Small intestine (tissue), 7 donors: Measurements from ENCODE around the gene TRIM46. TPM values are rescaled to one million over a fixed set of nuclear protein-coding genes. Genes with fewer than 3 reads are reported as not detected.
A peak's percentile ranks its signal among the peaks of the same experiment; 100 is the strongest.
"Not testable (repeated sequence)": the region's sequence is repeated elsewhere in the genome, so short reads cannot be mapped to it uniquely, and the experiment has no call there.

ENCODE experiments used
- DNase-seq, 2 donors: peaks; one replicate each; pipeline versions ENCODE4 v3.0.0 to v3.0.0-alpha.2; 2013
- FAIRE-seq: peaks from 2 replicates; lab custom pipeline; 2012; peaks lifted over from hg19 to GRCh38; lab: Jason Lieb, UNC
- H3K27ac ChIP-seq, 3 donors: one replicate each; pipeline ENCODE4 v1.5.1; 2013; ENCODE audit warnings: low read length in 2 of 3, mild to moderate bottlenecking in 2 of 3, control low read depth in 1 of 3, inconsistent platforms in 1 of 3, low read depth in 1 of 3, moderate library complexity in 1 of 3
- H3K27me3 ChIP-seq, 3 donors: one replicate each; pipeline ENCODE4 v1.6.1; 2013; ENCODE audit warnings: low read length in 3 of 3, inconsistent platforms in 1 of 3; ENCODE audit not compliant: control insufficient read depth in 3 of 3, insufficient read depth in 3 of 3
- H3K36me3 ChIP-seq, 3 donors: one replicate each; pipeline ENCODE4 v1.6.1; 2013; ENCODE audit warnings: low read length in 3 of 3, inconsistent platforms in 1 of 3, low read depth in 1 of 3, mild to moderate bottlenecking in 1 of 3, moderate library complexity in 1 of 3; ENCODE audit not compliant: control insufficient read depth in 3 of 3, insufficient read depth in 2 of 3
- H3K4me1 ChIP-seq, 3 donors: one replicate each; pipeline ENCODE4 v1.6.1; 2013; ENCODE audit warnings: low read length in 2 of 3, inconsistent platforms in 1 of 3, low read depth in 1 of 3, mild to moderate bottlenecking in 1 of 3, moderate library complexity in 1 of 3; ENCODE audit not compliant: control insufficient read depth in 3 of 3, insufficient read depth in 2 of 3
- H3K4me3 ChIP-seq, 3 donors: one replicate each; pipeline ENCODE4 v1.5.1; 2013; ENCODE audit warnings: low read length in 3 of 3, control low read depth in 1 of 3, inconsistent platforms in 1 of 3, low read depth in 1 of 3, mild to moderate bottlenecking in 1 of 3, moderate library complexity in 1 of 3
- H3K9me3 ChIP-seq, 2 donors: one replicate each; pipeline ENCODE4 v1.6.1; 2013; ENCODE audit warnings: low read depth in 1 of 2, low read length in 1 of 2; ENCODE audit not compliant: control insufficient read depth in 2 of 2, insufficient read depth in 1 of 2
- WGBS, 3 donors: extraction: QIAGEN DNeasy Blood & Tissue Kit; methylation state at CpG; one replicate each; pipeline ENCODE4 v1.1.7; 2013; 5-methylcytosine and 5-hydroxymethylcytosine counted together
- polyA plus RNA-seq, 4 donors: library from polyadenylated mRNA; stranded (reverse) in 3 of 4; unstranded in 1 of 4; fragments of 200-250 nt in 3 of 4; fragments of 120-200 nt in 1 of 4; gene quantifications; one replicate each; pipeline versions ENCODE4 v1.2.1 to v1.2.3, GENCODE V29; 2013
- donor health status: healthy with polysubstance abuse.
- donor health status: control.
- donor health status: control.
- donor health status: Bipolar disorder and iron deficiency.
- donor health status: healthy.

Gene TRIM46
- polyA plus RNA-seq, 4 donors: 0.27 to 0.64 (median 0.57) TPM; not detected in 1

DNA sequence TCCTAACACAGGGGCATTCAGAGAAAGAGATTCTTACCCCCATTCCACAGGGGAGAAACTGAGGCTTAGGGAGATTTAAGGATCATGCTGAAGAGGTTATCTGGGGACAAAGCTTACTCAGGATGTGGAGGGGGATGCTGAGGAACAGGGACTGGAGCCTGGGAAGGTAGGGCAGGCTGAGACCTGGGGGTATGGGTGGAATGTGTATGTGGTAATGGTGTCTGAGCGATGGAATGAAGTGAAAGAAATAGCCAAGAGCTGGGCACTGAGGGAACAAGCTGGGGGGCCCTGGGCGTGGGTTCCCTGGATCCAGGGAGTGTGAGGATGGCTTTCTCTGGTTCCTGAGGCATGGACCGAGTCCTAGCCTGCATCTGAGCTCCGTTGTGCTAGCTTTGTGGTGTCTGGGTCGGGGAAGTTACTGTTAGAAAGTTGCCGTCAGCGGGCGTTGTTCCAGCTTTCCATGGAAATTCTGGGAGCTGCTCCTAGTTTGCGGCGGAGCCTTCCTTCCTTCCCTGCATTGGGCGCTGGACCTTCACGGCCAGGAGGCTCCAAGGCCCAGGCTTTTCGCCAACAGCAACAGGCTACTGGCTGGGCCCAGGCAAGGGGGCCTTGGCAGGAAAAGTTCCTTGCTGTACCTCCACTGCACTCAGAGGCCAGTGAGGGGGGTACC lies 37.9 kb downstream of the TRIM46 start:
- DNase-seq, H3K27ac ChIP-seq, FAIRE-seq, H3K9me3 ChIP-seq, H3K27me3 ChIP-seq, H3K4me3 ChIP-seq: not testable (repeated sequence)
- peaks cover 0 to 22% (median 8%) of the 10 kb centered on the region in 3 donors for H3K4me1 ChIP-seq
- WGBS, 3 donors: 78 to 93% (median 87%) methylated on average over 13 of the region's 13 CpGs
- peaks cover 0 to 32% (median 0%) of the 10 kb centered on the region in 3 donors for H3K36me3 ChIP-seq

DNA sequence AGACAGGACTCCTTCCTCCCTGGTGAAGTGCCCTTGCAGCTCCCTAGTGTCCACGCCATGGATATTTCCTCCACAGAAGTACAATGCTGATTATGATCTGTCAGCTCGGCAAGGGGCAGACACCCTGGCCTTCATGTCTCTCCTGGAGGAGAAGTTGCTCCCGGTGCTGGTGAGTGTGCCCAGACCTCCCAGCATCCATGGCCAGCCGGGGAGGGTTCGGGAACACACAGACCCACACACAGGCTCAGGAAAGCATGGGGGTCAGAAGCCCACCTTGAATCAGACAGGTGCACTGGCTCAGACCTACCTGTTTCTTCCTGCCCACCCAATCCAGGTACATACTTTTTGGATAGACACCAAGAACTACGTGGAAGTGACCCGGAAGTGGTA lies 38.4 kb downstream of the TRIM46 start:
- WGBS, 3 donors: 75 to 85% (median 76%) methylated on average over 7 of the region's 7 CpGs
- Histone ChIP-seq H3K4me1 (peaks cover 0 to 20% (median 8%) of the 10 kb centered on the region in 3 donors), H3K36me3 (peaks cover 0 to 34% (median 0%) of the 10 kb centered on the region in 3 donors)
- not testable (repeated sequence) for H3K27me3 ChIP-seq, FAIRE-seq, H3K4me3 ChIP-seq, H3K27ac ChIP-seq, H3K9me3 ChIP-seq, DNase-seq

DNA sequence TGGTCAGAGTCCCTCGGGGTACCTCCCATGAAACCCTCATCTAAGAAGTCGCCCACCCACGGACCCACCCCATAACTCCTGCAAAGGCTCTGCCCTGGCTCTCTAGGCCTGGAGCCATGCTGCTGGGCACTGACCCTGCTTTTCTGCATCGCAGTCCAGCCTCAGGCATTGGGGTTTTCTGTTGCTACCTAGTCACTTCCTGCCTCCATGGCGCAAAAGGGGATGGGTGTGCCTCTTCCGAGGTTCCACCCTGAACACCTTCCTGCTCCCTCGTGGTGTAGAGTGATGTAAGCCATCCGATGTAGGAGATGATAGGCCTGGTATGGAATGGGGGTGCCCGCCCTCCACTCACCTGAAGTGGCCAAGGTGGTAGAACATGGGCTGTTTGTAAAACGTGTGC lies 41.1 kb downstream of the TRIM46 start:
- not testable (repeated sequence) for H3K4me3 ChIP-seq, FAIRE-seq, H3K27me3 ChIP-seq, H3K9me3 ChIP-seq, H3K4me1 ChIP-seq, H3K27ac ChIP-seq, DNase-seq
- peaks cover 0 to 34% (median 0%) of the 10 kb centered on the region in 3 donors for H3K36me3 ChIP-seq
- WGBS, 3 donors: 76 to 84% (median 77%) methylated on average over 3 to 9 of the region's 10 CpGs

DNA sequence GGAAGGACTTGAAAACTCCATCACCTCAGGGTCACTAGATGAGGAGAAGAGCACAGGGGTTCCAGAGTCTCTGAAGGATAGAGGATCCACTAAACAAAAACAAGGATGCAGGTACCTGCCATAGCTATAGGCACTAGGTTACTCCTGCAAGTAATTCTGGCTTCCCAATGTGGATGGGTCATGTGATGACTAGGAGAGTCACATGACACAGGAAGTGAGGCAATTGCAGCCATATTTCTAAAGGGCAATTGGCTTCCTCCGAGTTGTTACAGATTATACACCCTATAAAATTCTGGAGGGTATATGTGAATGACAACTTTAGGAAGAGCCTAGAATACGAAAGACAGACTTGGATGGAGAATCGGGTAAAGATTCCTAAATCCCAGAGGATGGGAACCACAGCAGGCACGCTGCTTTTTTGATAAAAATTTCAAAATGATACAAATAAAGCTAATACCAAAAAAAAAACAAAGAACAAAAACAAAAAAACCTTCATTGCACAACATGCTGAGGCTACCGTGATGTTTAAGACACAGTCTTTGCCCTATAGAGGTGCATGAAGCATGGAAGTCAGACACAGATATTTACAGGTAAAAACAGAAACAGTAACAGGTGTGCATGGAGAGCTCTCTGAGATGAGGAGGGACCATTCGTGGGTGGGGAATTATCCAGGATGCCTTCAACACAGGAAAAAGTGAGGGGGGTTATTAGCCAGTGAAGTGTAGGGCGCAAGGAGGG lies 45.4 kb downstream of the TRIM46 start:
- Histone ChIP-seq H3K36me3 (peaks cover 0 to 21% (median 0%) of the 10 kb centered on the region in 3 donors), H3K4me3 (peak overlapping the region in 1 of 3 donors; percentile 43), H3K4me1 (peaks cover 0 to 7% (median 0%) of the 10 kb centered on the region in 3 donors), H3K27ac (peak overlapping the region in 2 of 3 donors; percentile 51 to 71), H3K27me3 (no peaks in the 10 kb centered on the region), H3K9me3 (no peaks in the 10 kb centered on the region)
- FAIRE-seq (no peak), DNase-seq (peak; percentile 62 to 87)
- WGBS, 3 donors: 45 to 52% (median 48%) methylated on average over 7 of the region's 7 CpGs

DNA sequence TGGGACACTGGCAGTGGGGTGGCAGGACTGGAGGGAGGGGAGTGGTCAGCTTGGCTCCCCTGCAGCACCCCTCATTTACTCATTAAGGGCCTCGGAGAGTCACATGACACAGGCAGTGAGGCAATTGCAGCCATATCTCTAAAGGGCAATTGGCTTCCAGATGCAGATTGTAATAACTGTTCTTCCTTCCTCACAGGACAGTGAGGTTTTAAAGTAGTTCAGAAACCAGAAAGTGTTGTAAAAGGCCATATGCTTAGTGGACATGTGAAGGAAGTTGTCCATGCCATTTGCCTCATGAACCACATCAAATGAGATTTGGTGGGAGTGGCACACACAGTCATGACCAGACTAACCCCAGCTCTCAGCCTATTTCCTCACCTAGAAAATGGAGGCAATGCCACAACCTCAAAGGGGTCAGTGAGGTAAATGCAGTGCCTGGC lies 46.0 kb downstream of the TRIM46 start:
- FAIRE-seq (no peak), DNase-seq (peak; percentile 38 to 87)
- Histone ChIP-seq H3K4me1 (peaks cover 0 to 7% (median 0%) of the 10 kb centered on the region in 3 donors), H3K27me3 (no peaks in the 10 kb centered on the region), H3K36me3 (peaks cover 0 to 21% (median 0%) of the 10 kb centered on the region in 3 donors), H3K4me3 (peak overlapping the region in 1 of 3 donors; percentile 43), H3K27ac (peak overlapping the region in 2 of 3 donors; percentile 51 to 71), H3K9me3 (no peaks in the 10 kb centered on the region)
- WGBS, 3 donors: 5 to 20% (median 15%) methylated on average over 1 of the region's 1 CpG

DNA sequence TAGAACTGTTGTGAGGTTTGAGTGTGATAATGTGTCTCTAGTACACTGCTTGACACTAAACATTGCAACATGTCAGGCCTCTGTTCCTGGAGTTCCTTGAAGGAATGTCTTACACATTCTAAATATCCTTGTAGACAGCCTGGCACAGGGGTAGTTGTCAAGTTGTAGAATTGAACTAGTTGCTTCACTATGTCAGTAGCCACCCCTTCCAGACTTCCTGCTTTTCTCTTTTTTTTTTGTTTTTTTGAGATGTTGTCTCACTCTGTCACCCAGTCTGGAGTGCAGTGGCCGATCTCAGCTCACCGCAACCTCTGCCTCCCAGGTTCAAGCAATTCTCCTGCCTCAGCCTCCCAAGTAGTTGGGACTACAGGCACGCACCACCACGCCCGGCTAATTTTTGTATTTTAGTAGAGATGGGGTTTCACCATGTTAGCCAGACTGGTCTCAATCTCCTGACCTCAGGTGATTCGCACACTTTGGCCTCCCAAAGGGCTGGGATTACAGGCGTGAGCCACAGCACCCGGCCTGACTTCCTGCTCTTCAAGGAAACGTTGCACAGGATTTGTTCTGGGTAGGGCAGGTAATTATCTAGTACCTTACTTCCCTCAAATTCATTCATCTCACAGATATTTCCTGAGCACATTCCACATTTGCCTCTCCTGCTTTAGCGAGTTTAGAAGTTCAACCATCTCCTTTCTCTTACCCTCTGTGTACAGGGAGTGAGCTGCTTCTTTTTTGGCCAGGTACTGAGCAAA lies 46.7 kb downstream of the TRIM46 start:
- 61 to 72% (median 72%) methylated on average over 10 of the region's 10 CpGs for WGBS, 3 donors
- peak overlapping the region in 2 of 3 donors; percentile 37 to 51 for H3K27ac ChIP-seq
- peak in 1 of 2 donors; percentile 77 for DNase-seq
- not testable (repeated sequence) for H3K4me3 ChIP-seq, FAIRE-seq, H3K27me3 ChIP-seq, H3K9me3 ChIP-seq
- peaks cover 0 to 10% (median 0%) of the 10 kb centered on the region in 3 donors for H3K4me1 ChIP-seq
- H3K36me3 ChIP-seq: peaks cover 0 to 13% (median 0%) of the 10 kb centered on the region in 3 donors

DNA sequence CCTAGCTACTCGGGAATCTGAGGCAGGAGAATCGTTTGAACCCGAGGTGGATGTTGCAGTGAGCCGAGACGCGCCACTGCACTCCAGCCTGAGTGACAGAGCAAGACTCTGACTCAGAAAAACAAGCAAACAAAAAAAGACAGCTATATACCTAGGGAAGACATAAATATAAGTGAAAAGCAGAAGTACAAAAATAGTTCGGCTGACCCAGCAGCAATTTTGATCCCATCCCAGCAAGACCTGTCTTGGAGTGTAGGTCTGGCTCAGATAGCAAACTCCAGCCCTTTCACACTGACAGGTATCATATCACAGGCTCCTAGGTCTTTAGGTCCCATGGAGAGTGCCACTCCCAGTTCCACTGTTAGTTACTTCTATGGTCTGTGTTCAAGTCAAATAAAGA lies 49.4 kb downstream of the TRIM46 start:
- DNase-seq (no peak), FAIRE-seq (no peak)
- Histone ChIP-seq H3K27me3 (no peaks in the 10 kb centered on the region), H3K36me3 (no peaks in the 10 kb centered on the region), H3K4me3 (no peak overlapping the region), H3K9me3 (no peaks in the 10 kb centered on the region), H3K4me1 (peaks cover 0 to 20% (median 0%) of the 10 kb centered on the region in 3 donors), H3K27ac (no peak overlapping the region)
- 77 to 92% (median 86%) methylated on average over 7 of the region's 7 CpGs for WGBS, 3 donors

DNA sequence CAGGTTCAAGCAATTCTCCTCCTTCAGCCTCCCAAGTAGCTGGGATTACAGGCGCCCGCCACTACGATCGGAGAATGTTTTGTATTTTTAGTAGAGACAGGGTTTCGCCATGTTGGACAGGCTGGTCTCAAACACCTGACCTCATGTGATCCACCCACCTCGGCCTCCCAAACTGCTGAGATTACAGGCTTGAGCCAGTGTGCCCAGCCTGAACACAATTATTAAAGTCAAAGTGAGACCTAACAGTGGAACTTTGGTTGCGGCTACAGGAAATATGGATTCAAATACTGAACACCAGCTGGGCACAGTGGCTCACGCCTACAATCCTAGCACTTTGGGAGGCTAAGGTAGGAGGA lies 51.7 kb downstream of the TRIM46 start:
- not testable (repeated sequence) for H3K27me3 ChIP-seq, H3K4me3 ChIP-seq, H3K9me3 ChIP-seq, H3K36me3 ChIP-seq, DNase-seq, FAIRE-seq, H3K27ac ChIP-seq
- WGBS, 3 donors: 93 to 96% (median 95%) methylated on average over 8 of the region's 8 CpGs
- H3K4me1 ChIP-seq: peaks cover 0 to 15% (median 0%) of the 10 kb centered on the region in 3 donors
